ENCODE measurements around the gene RASGRP4.
A peak's percentile ranks its signal among the peaks of the same experiment; 100 is the strongest.
"Not testable (repeated sequence)": the region's sequence is repeated elsewhere in the genome, so short reads cannot be mapped to it uniquely, and the experiment has no call there.

Gene RASGRP4

DNA sequence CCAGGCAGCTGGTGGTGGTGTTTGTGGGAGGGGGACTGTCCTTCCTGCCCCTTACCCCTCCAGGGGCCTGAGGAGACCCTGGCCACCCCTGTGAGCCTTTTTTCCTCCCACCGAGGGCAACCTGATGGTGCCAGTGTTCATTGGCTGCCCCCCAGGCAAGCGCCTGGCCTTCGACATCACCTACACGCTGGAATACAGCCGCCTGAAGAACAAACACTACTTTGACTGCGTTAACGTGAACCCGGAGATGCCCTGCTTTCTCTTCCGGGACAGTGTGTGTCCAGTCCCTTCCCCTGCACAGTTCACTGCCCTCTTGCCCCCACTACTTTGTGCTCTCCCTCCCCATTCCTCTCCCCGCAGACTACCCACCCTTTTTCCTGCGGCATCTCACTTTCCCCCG is 59.0 kb downstream of the RASGRP4 start:
- DNase-seq: no peak

DNA sequence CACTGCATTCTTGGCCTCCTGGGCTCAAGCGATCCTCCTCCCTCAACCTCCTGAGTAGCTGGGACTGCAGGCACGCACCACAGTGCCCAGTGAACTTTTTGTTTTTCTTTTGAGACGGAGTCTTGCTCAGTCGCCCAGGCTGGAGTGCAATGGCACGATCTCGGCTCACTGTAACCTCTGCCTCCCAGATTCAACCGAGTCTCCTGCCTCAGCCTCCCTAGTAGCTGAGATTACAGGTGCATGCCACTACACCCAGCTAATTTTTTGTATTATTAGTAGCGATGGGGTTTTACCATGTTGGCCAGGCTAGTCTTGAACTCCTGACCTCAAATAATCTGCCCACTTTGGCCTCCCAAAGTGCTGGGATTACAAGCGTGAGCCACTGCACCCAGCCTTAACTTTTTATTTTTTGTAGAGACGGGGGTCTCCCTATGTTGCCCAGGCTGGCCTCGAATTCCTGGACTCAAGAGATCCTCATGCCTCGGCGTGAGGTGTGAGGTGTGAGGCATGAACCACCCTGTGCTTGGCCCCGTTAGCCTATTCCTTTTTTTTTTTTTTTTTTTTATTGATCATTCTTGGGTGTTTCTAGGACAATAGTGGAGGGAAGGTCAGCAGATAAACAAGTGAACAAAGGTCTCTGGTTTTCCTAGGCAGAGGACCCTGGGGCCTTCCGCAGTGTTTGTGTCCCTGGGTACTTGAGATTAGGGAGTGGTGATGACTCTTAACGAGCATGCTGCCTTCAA is 62.9 kb downstream of the RASGRP4 start:
- not testable (repeated sequence) for DNase-seq

DNA sequence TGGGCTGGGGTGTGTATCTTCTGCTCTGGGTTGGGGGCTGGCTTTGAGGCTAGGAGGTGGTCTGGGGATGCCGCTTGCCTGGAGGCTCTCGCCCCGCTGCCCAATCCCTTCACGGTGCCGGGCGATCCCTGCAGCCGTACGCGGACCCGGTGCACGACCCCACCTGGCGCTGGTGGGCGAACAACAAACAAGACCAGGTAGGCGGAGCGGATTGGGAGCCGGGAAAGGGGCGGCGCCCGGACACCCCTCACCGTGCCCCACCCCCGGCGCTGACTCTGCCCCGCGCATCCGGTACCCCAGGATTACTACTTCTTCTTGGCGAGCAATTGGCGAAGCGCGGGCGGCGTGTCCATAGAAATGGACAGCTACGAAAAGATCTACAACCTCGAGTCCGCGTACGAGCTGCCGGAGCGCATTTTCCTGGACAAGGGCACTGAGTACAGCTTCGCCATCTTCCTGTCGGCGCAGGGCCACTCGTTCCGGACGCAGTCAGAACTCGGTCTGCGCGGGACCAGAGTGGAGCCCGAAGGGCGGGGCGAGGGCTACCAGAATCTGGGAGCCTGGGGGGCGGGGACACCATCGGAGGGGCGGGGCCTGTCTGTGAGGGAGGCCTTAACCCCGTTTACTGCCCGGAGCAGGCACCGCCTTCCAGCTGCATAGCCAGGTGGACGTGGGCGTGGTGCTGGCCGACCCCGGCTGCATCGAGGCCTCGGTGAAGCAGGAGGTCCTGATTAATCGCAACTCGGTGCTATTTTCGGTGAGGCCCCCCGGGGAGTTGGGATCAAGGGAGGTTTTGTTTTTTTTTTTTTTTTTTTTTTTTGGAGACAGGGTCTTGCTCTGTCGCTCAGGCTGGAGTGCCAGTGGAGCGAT is 63.7 kb downstream of the RASGRP4 start:
- peak; percentile 20 for DNase-seq

DNA sequence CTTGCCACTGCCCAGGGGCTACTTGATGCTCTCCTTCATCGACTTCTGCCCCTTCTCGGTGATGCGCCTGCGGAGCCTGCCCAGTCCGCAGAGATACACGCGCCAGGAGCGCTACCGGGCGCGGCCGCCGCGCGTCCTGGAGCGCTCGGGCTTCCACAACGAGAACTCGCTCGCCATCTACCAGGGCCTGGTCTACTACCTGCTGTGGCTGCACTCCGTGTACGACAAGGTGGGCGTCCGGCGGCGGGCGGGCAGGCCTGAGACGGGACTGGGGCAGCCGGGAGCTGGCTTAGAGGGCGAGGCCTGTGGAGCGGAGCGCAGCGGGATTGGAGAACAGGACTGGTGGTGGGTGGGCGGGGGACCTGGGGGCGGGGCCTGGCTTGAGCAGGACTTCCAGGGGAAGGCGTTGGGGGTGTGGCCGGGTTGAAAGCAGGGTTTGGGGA is 64.4 kb downstream of the RASGRP4 start:
- peak; percentile 52 for DNase-seq

DNA sequence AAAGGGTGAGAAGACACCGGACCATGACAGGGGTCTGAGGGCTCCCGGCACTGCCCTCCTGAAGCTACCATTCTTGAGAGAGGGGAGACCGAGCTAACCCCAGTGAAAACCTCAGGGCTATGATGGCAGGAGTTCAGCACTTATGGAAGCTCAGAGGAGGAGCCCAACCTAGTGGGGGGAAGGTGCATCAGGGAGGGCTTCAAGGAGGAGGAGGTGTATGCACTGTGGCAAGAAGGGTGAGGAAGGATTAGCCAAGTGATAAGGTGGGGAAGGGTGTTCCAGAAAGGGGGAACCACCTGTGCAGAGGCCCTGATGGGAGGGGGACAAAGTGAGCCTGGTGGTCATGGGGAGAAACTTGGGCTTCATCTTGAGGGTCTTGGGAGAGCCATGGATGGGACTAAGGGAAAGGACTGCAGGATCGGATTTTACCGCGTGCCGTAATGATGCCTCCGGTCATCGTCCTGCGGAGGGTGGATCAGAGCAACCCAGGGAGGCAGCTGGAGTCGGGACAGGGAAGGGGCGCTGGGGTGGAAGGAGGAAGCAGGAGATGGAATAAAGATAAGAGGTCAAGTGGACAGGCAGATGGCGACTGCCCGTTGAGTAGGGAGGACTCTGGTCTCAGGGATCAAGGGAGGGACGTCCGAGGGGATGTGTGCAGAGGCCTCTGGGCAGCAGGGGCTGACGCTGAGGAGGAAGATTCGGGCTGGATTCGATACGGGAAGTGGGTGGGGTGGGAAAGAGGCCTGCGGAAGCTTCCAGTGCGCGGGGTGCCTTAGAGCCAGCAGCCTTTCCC is 65.0 kb downstream of the RASGRP4 start:
- DNase-seq: no peak

DNA sequence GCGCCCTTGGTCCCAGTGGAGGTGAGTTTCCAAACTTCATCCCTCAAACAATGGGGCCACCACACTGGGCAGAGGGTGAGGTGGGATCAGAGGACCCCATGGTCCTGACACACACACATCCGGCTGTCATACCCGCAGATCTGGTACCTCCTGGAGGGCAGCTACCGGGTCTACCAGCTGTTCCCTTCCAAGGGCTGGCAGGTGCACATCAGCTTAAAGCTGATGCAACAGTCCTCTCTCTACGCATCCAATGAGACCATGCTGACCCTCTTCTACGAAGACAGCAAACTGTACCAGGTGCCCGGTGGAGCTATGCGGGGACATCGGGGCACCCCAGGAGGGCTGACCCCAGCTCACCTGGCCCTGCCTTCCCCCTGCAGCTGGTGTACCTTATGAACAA is 65.7 kb downstream of the RASGRP4 start:
- no peak for DNase-seq

DNA sequence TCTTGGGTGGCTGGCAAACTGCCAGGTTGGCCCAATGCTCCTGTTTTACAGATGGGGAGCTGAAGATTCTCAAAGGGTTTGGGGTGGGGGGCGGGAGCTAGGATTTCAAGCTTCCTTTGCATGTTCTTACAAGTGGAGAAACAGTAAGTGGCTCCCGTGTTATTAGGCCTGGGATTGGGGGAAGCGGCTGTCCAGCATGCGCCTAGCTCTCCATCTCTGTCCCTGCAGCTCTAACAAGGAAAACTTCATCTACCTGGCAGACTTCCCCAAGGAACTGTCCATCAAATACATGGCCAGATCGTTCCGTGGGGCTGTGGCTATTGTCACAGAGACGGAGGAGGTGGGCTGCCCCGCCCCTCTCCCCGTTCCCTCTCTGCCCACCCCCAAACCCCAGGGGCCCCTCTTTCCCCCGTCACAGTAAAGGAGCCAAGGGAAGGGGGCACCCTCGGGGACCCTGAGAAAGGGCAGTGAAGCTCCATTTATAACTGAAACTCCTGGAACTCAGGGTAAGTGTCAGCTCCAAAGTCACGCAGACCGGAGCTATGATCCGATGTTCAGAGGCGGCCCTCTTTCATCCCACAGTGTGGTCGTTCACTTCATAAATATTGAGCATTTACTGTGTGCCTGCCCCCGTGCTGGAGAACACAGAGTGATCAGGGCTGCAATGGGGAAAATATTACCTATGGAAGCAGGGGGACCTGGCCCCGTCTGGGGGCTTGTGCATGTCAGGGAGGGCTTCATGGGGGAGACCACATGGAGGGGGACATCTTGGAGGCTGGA is 66.6 kb downstream of the RASGRP4 start:
- no peak for DNase-seq

All from NCI-H446 treated with DMSO at 0.1 percent for 48 hours (cell line).